Nephron progenitor cell (in vitro differentiated cells): ENCODE measurements around the gene GPR27.

Experiments
- DNase-seq: peaks from one replicate; pipeline ENCODE4 v3.0.0; 2021
- H3K27ac Mint-ChIP-seq: 2 replicates; pipeline ENCODE4 v1.8.0; 2021; ENCODE audit warnings: mild to moderate bottlenecking, moderate library complexity, mixed read lengths
- H3K27me3 Mint-ChIP-seq: 2 replicates; pipeline ENCODE4 v1.8.0; 2021; ENCODE audit warnings: mild to moderate bottlenecking, low read depth, mixed read lengths; ENCODE audit not compliant: poor library complexity
- H3K36me3 Mint-ChIP-seq: 2 replicates; pipeline ENCODE4 v1.8.0; 2021; ENCODE audit warnings: low read depth, mixed read lengths
- H3K4me1 Mint-ChIP-seq: 2 replicates; pipeline ENCODE4 v1.8.0; 2021; ENCODE audit warnings: mixed read lengths
- H3K4me3 Mint-ChIP-seq: 2 replicates; pipeline ENCODE4 v1.8.0; 2021; ENCODE audit warnings: mild to moderate bottlenecking, moderate library complexity, mixed read lengths
- H3K9me3 Mint-ChIP-seq: 2 replicates; pipeline ENCODE4 v1.8.0; 2021; ENCODE audit warnings: mild to moderate bottlenecking, moderate library complexity, mixed read lengths
- CTCF ChIP-seq: fragments of 200-600 bp; sonication (generic); IDR thresholded peaks from 2 replicates; pipeline ENCODE4 v1.5.0; 2021; ENCODE audit warnings: antibody characterized with exemption

Gene GPR27

GRCh38 chr3:71787851-71788405 lies 34.3 kb downstream of the GPR27 start:
- Mint-ChIP-seq H3K27me3 (peaks cover 66% of the 10 kb centered on the region), H3K9me3 (no peaks in the 10 kb centered on the region), H3K4me1 (peaks cover 19% of the 10 kb centered on the region), H3K4me3 (no peak overlapping the region), H3K27ac (no peak overlapping the region), H3K36me3 (no peaks in the 10 kb centered on the region)
- DNase-seq = no peak
- no peak for TF ChIP-seq CTCF

GRCh38 chr3:71789922-71790321 lies 36.3 kb downstream of the GPR27 start:
- Mint-ChIP-seq H3K27ac (no peak overlapping the region), H3K27me3 (peaks cover 58% of the 10 kb centered on the region), H3K36me3 (no peaks in the 10 kb centered on the region), H3K4me1 (peaks cover 11% of the 10 kb centered on the region), H3K4me3 (no peak overlapping the region), H3K9me3 (no peaks in the 10 kb centered on the region)
- no peak for TF ChIP-seq CTCF
- no peak for DNase-seq

GRCh38 chr3:71791634-71792033 lies 38.0 kb downstream of the GPR27 start:
- H3K36me3 Mint-ChIP-seq = no peaks in the 10 kb centered on the region
- H3K27ac Mint-ChIP-seq = no peak overlapping the region
- H3K27me3 Mint-ChIP-seq = peaks cover 54% of the 10 kb centered on the region
- no peaks in the 10 kb centered on the region for H3K9me3 Mint-ChIP-seq
- no peak for DNase-seq
- TF ChIP-seq CTCF = no peak
- H3K4me3 Mint-ChIP-seq = no peak overlapping the region
- H3K4me1 Mint-ChIP-seq = no peaks in the 10 kb centered on the region

- peaks cover 25% of the 10 kb centered on the region for H3K27me3 Mint-ChIP-seq
- no peaks in the 10 kb centered on the region for H3K9me3 Mint-ChIP-seq
- no peaks in the 10 kb centered on the region for H3K36me3 Mint-ChIP-seq
- no peaks in the 10 kb centered on the region for H3K4me1 Mint-ChIP-seq
- no peak for TF ChIP-seq CTCF
- no peak overlapping the region for H3K4me3 Mint-ChIP-seq
- no peak overlapping the region for H3K27ac Mint-ChIP-seq
- DNase-seq = no peak
Observed at GRCh38 chr3:71796290-71796689, 42.6 kb downstream of the GPR27 start.

GRCh38 chr3:71797455-71797854 lies 43.8 kb downstream of the GPR27 start:
- Mint-ChIP-seq H3K9me3 (no peaks in the 10 kb centered on the region), H3K4me1 (peaks cover 5% of the 10 kb centered on the region), H3K27me3 (peaks cover 27% of the 10 kb centered on the region), H3K36me3 (no peaks in the 10 kb centered on the region), H3K27ac (no peak overlapping the region), H3K4me3 (no peak overlapping the region)
- no peak for DNase-seq
- no peak for TF ChIP-seq CTCF

- Mint-ChIP-seq H3K27ac (no peak overlapping the region), H3K4me3 (no peak overlapping the region), H3K9me3 (no peaks in the 10 kb centered on the region), H3K4me1 (peaks cover 5% of the 10 kb centered on the region), H3K27me3 (peaks cover 21% of the 10 kb centered on the region), H3K36me3 (no peaks in the 10 kb centered on the region)
- TF ChIP-seq CTCF = no peak
- no peak for DNase-seq
Observed at GRCh38 chr3:71800023-71800422, 46.4 kb downstream of the GPR27 start.
